IPS-18c (cell line): ENCODE measurements around the gene SDHAF2.
"Not testable (repeated sequence)": the region's sequence is repeated elsewhere in the genome, so short reads cannot be mapped to it uniquely, and the experiment has no call there.

Experiments used
- H3K4me3 ChIP-seq: 2 replicates; pipeline ENCODE4 v1.7.0; 2013; ENCODE audit warnings: low read depth, mild to moderate bottlenecking, low read length, moderate library complexity; ENCODE audit not compliant: insufficient read depth
- H3K9me3 ChIP-seq: one replicate; pipeline ENCODE4 v1.6.1; 2013; ENCODE audit warnings: mild to moderate bottlenecking, low read length, moderate library complexity; ENCODE audit not compliant: control insufficient read depth, insufficient read depth

Gene SDHAF2

DNA sequence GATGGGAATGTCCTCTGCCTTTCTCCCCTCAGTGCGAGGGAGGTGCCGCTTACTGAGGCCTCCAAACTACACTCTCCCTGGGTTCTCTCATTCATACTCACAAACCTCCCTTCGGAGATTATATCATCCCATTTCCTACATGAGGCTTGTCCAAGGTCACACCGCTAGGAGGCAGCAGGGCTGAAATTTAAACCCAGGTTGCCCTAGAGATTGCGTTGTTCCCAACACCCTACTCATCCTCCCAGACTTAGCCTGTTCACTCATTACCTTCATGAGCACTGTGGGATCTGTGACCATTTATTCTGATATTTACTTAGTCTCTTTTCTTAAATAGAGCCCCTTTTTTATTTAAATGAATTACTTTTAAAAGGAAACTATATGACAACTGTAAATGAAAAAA lies 31.1 kb downstream of the SDHAF2 start:
- no peaks in the 10 kb centered on the region for H3K9me3 ChIP-seq

GRCh38 chr11:61467602-61468001 lies 37.7 kb downstream of the SDHAF2 start:
- H3K4me3 ChIP-seq, H3K9me3 ChIP-seq: not testable (repeated sequence)

More for the DNA sequence above, 31.1 kb downstream of the SDHAF2 start:
- no peak overlapping the region for H3K4me3 ChIP-seq

DNA sequence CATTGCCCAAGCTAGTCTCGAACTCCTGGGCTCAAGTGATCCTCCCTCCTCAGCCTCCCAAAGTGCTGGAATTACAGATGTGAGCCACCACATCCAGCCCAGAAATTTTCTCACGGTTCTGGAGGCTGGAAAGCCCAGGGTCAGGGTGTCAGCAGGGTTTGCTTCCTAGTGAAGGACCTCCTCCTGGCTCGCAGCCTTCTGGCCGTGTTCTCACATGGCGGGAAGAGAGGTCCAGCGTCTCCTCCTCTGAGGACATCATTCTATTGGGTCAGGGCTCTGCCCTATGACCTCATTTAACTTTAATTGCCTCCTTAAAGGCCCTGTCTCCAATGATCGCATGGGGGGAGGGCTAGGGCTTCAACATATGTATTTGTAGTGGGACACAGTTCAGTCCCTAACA lies 38.1 kb downstream of the SDHAF2 start:
- no peaks in the 10 kb centered on the region for H3K9me3 ChIP-seq
- H3K4me3 ChIP-seq: no peak overlapping the region

DNA sequence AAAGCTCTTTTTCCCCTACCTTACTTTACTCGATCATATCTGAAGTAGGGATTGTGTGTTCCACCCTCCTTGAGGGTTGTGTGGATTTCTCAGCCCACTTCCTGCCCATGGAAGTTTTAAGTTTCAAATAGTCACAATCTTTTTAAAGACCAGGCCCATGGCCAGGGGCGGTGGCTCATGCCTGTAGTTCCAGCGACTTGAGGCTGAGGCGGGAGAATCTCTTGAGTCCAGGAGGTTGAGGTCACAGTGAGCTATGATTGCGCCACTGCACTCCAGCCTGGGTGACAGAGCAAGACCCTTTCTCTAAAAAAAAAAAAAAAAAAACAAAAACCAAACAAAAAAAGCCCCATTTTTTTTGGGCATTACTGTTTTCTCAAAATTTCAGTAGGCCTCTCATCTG lies 42.4 kb downstream of the SDHAF2 start:
- H3K4me3 ChIP-seq: no peak overlapping the region
- H3K9me3 ChIP-seq: no peaks in the 10 kb centered on the region

DNA sequence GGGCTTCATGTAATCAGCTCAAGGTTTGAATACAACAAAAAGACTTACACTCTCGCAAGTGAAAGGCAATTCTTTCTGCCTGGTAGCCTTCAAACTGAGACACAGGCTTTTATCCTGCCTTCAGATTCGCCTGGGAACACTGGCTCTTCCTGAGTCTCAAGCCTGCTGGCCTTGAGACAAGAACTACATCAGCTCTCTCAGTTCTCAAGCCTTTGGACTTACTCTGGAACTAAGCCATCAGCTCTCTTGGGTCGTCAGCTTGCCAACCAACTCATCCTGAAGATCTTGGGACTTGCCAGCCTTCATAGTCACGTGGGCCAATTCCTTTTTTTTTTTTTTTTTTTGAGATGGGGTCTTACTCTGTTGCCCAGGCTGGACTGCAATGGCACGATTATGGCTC lies 42.9 kb downstream of the SDHAF2 start:
- Histone ChIP-seq H3K9me3 (no peaks in the 10 kb centered on the region), H3K4me3 (no peak overlapping the region)

- no peaks in the 10 kb centered on the region for H3K9me3 ChIP-seq
- no peak overlapping the region for H3K4me3 ChIP-seq
These were observed 43.6 kb downstream of the SDHAF2 start for GRCh38 chr11:61473370-61474012.

GRCh38 chr11:61474013-61474643 lies 44.2 kb downstream of the SDHAF2 start:
- no peak overlapping the region for H3K4me3 ChIP-seq
- no peaks in the 10 kb centered on the region for H3K9me3 ChIP-seq

- no peaks in the 10 kb centered on the region for H3K9me3 ChIP-seq
- H3K4me3 ChIP-seq: no peak overlapping the region
These were observed 45.5 kb downstream of the SDHAF2 start for GRCh38 chr11:61475433-61475832.

DNA sequence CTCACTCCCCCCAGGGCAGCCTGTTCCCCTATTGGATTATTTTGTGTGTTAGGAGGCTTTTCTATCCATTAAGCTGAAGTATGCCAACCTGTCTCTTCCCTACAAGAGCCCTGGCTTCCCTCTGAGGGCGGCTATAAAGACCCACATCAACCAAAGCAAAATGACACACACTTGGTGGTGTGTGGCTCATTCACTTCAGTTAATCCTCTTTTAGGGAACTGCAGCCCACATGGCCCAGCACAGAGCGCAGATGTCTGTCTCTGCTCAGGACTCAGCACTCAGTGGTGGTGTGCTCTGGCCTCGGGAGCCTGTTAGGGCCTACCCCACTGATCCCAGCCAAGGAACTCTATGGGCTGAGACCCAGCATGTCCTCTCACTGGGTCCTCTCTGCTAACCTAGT lies 46.4 kb downstream of the SDHAF2 start:
- no peaks in the 10 kb centered on the region for H3K9me3 ChIP-seq
- H3K4me3 ChIP-seq: no peak overlapping the region

- Histone ChIP-seq H3K9me3 (no peaks in the 10 kb centered on the region), H3K4me3 (no peak overlapping the region)
These were observed 47.2 kb downstream of the SDHAF2 start for GRCh38 chr11:61477126-61477525.

DNA sequence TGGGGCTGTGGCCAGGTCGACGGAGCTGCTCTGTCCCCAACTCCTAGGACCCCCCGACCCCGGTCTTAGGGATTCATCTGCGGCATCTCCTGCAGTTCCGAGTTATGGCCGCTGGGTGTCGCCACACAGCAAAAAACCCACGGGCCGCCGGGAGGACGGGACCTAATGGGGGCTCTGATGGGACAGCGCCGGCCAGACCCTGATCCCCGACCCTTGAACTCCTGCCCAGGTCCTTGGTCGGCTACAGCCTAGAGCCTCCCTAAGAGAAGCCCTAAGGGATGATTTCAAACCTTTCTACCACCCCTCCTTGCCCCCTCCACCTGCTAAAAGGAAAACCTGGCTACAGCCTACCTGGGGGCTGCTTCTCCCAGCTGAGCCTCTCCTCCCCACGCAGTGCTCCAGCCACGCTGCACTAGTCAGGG lies 47.8 kb downstream of the SDHAF2 start:
- Histone ChIP-seq H3K9me3 (no peaks in the 10 kb centered on the region), H3K4me3 (no peak overlapping the region)

GRCh38 chr11:61479360-61480058 lies 49.6 kb downstream of the SDHAF2 start:
- H3K9me3 ChIP-seq, H3K4me3 ChIP-seq: not testable (repeated sequence)

DNA sequence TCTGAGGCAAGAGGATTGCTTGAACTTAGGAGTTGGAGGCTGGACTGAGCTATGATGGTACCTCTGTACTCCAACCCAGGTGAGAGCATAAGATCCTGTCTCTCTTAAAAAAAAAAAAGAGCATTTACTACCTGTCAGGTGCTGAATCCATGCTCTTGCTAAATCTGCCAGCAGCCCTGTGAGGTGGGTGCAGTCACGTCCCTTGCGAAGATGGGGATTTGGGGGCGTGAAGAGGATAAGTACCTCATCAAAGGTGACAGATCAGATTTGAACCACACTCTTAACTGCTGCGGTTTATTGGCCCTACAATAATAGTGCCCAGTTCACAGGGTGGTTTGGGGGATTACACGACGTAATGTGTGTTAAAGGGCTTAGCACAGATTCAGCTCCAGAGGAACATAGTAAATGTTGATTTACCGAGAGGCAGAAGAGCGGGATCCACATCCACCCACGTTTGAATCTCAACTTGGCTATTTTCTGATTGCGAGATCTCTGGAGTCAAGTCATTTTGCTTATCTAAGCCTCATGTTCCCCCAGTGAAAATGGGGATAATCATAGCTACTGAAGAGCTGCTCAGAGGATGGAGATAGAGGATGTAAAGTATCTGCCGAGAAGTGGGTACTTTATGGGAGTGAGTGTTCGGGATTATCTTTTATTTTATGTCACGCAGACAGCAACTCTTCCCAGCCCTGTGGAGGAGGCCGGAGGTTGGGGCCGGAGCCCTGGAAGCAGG lies 50.5 kb downstream of the SDHAF2 start:
- H3K4me3 ChIP-seq: no peak overlapping the region
- H3K9me3 ChIP-seq: peaks cover 2% of the 10 kb centered on the region

DNA sequence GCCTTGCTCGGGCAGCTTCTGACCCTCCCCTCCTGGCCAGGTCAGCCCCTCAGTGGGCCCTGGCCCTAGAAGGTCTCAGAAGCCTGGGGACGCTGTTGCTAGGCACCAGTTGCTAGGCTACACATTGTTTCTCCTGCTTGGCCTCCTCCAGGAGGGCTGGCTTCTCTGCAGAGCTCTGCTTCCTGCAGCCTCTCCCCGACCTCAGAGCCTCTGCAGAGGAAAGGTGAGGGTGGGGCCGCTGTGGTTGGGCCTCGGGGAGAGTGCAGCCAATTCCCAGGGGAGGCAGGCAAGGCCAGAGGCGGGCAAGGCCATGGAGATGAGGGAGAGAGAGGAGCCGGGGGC lies 51.0 kb downstream of the SDHAF2 start:
- no peak overlapping the region for H3K4me3 ChIP-seq
- H3K9me3 ChIP-seq: peaks cover 2% of the 10 kb centered on the region

- no peak overlapping the region for H3K4me3 ChIP-seq
- H3K9me3 ChIP-seq: peaks cover 2% of the 10 kb centered on the region
These were observed 51.9 kb downstream of the SDHAF2 start for GRCh38 chr11:61481806-61482205.

DNA sequence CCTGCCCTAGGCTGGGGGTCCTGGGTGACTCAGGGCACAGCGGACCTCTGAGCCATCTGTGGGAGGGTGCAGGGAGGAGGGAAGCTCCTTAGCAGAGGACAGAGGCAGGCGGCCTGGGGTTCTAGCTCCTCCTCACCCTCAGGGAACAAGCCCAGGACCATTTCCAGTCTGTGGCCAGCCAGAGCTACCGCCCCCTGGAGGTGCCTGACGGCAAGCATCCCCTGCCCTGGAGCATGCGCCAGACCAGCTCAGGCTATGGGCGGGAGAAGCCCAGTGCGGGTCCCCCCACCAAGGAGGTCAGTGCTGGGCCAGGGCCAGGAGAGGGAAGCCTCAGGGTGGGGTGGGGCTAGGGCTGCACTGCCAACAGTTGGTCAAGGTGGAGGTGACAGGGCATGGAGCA lies 52.6 kb downstream of the SDHAF2 start:
- Histone ChIP-seq H3K9me3 (peaks cover 2% of the 10 kb centered on the region), H3K4me3 (no peak overlapping the region)

DNA sequence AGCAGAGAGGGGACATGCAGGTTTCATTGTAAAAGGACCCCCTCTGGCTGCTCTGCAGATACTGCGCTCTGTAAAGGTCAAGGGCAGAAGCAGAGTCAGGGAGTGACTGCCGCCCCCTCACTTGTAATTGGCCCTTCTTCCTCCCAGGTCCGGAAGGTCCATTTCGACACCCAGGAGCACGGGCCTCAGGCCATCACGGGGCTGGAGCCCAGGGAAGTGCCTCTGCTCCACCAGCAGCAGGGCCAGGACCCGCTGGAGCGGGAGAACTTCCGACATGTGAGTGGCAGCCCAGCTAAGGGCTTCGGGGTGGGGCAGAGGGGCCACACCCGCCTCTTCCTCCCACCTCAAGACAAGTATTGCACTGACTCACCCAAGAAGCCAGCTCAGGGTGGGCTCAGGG lies 54.6 kb downstream of the SDHAF2 start:
- Histone ChIP-seq H3K4me3 (no peak overlapping the region), H3K9me3 (peaks cover 2% of the 10 kb centered on the region)

- Histone ChIP-seq H3K9me3 (peaks cover 2% of the 10 kb centered on the region), H3K4me3 (no peak overlapping the region)
These were observed 55.2 kb downstream of the SDHAF2 start for GRCh38 chr11:61485080-61485479.
